GM12873 (cell line): ENCODE measurements around the gene PLD3.

ENCODE experiments used
- CTCF ChIP-seq: IDR thresholded peaks from 2 replicates; pipeline ENCODE4 v1.5.1; 2012; ENCODE audit warnings: low read depth, mild to moderate bottlenecking, moderate library complexity, low read length, control low read depth; ENCODE audit not compliant: insufficient read depth; ENCODE audit errors: missing control alignments

Gene PLD3

GRCh38 chr19:40403262-40403984, 54.9 kb downstream of the PLD3 start:
- TF ChIP-seq CTCF: no peak

- TF ChIP-seq CTCF: no peak
These were observed 59.5 kb downstream of the PLD3 start for GRCh38 chr19:40407714-40408597.

DNA sequence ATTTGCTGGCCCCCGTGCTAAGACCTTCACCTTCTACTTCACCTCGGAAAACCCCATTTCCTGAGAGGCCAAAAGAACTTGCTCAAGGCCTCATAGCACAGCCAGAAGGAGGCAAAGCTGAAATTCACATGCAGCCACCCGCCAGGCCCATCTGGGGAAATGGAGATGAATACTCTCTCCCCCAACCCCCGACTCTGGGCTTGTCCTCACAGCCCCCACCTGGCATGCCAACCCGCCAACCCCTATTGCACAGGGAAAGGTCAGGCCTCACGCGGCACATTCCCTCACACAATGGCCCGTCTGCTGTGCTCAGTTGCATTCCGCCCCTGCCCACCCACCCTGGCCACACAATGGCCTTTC, 61.5 kb downstream of the PLD3 start:
- TF ChIP-seq CTCF: no peak

- TF ChIP-seq CTCF: no peak
These were observed 62.8 kb downstream of the PLD3 start for GRCh38 chr19:40411125-40411842.

DNA sequence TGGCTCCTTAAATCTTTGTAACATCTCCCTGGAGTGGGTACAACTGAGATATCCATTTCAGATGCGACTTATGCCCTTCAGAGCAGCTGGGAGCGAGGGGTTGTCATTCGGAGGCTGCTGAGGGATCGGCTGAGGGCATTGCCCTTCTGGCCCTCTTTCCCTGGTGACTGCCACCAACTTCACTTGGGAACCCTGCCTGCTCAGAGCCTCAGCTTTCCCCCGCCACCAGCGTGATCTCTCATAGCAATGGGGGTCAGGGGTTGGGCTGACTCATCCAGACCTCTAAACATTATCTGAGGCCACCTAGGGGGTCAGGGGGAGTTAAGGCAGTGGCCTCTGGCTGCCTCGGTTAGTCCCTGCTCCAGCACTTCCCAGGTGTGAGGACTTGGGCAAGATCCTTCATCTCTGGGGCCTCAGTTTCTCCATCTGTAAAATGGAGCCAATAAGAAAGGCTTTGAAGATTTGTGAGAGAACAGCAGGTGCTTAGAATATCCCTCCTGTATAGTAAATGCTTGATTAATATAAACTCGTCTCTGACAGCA, 63.5 kb downstream of the PLD3 start:
- no peak for TF ChIP-seq CTCF

DNA sequence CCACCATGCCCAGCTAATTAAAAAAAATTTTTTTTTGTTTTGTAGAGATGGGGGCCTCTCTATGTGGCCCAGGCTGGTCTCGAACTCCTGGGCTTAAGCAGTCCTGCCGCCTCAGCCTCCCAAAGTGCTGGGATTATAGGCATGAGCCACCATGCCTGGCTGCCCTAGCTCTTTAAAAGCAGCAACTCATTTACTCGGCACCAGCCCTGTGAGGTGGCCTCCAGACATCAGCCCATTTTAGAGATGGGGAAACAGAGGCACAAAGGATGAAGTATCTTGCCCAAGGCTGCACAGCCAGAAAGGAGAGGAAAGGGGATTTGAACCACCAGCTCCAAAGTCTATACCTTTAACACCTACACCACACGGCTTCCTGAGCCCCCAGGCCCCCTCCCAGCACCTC, 64.4 kb downstream of the PLD3 start:
- no peak for TF ChIP-seq CTCF

DNA sequence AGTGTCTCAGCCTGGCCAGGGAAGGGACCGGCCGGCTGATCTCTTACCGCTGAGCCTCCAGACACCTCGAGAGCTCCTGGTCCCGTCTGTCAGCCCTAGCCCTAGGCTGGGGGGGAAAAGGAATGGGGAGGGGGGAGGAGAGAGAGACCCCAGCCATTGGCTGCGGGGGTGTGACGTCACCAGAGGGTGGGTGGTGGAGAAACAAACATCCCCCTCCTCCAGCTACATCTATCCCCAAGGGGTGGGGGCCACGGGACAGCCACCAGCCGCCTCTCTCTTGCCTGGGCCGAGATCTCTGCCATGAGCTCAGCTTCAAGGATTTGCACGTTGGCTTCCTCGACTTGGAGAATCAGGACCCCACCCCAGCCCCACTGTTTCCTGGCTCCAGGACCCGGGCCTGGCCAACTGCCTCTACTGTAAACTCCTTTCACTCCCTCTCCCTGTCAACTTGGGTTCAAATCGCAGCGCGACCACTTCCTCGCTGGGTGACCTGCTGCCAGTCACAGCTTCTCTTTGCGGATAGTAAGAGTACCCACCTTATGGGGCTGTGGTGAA, 64.9 kb downstream of the PLD3 start, which contains the start of gene PRX:
Gene PRX (minus strand): TSS at position 88 of the 555 bp plus-strand sequence. CDS start 5,446 bp downstream, outside the sequence.
- TF ChIP-seq CTCF: no peak
